SK-N-SH (cell line): Measurements from ENCODE around the gene TXNL4B. TPM values are rescaled to one million over a fixed set of nuclear protein-coding genes. Genes with fewer than 3 reads are reported as not detected.

Source experiments
- CTCF ChIA-PET: fragments of 300-600, 350-600 bp; formaldehyde crosslinking; extraction: SDS; loops from one replicate; lab custom pipeline; 2021; lab: Yijun Ruan, JAX
- POLR2A ChIA-PET: fragments of 350-600 bp; sonication (Branson Sonifier 250); formaldehyde crosslinking; extraction: SDS; loops from one replicate; lab custom pipeline; 2020; ENCODE audit warnings: antibody characterized with exemption, inconsistent platforms; lab: Yijun Ruan, JAX
- DNase-seq: peaks from one replicate; pipeline ENCODE4 v3.0.0; 2012
- H2AFZ ChIP-seq: fragments of 200-600 bp; sonication (generic); 2 replicates; pipeline ENCODE4 v1.8.1; 2016; ENCODE audit warnings: antibody characterized with exemption, mild to moderate bottlenecking, low read depth
- H3F3A ChIP-seq: fragments of 200-600 bp; sonication (generic); replicated peaks from 2 replicates; pipeline ENCODE3; 2016; ENCODE audit warnings: antibody characterized with exemption, mild to moderate bottlenecking; ENCODE audit not compliant: insufficient read depth
- H3K27ac ChIP-seq, 2 experiments: fragments of 200-500 bp in 1 of 2; fragments of 200-600 bp in 1 of 2; sonication (Bioruptor generic) in 1 of 2; sonication (generic), shearing (Covaris generic) in 1 of 2; 2 replicates each; pipeline versions ENCODE4 v1.5.1 to v1.6.1; 2014 to 2016; ENCODE audit warnings: low read depth in 2 of 2, inconsistent platforms in 1 of 2, low read length in 1 of 2, mild to moderate bottlenecking in 1 of 2, mixed read lengths in 1 of 2
- H3K27me3 ChIP-seq: fragments of 200-600 bp; sonication (generic), shearing (Covaris generic); 2 replicates; pipeline ENCODE4 v1.6.1; 2016; ENCODE audit warnings: mixed run types; ENCODE audit not compliant: insufficient read depth
- H3K36me3 ChIP-seq, 2 experiments: fragments of 200-500 bp in 1 of 2; fragments of 200-600 bp in 1 of 2; sonication (Bioruptor generic) in 1 of 2; sonication (generic) in 1 of 2; replicated peaks in 1 of 2; 2 replicates each; pipeline versions ENCODE3 to v1.5.1; 2014 to 2016; ENCODE audit warnings: low read length in 1 of 2, mild to moderate bottlenecking in 1 of 2; ENCODE audit not compliant: insufficient read depth in 2 of 2, control insufficient read depth in 1 of 2
- H3K4me1 ChIP-seq, 2 experiments: fragments of 200-500 bp in 1 of 2; fragments of 200-600 bp in 1 of 2; sonication (Bioruptor generic) in 1 of 2; sonication (generic), shearing (Covaris generic) in 1 of 2; 2 replicates each; pipeline versions ENCODE4 v1.5.1 to v1.6.1; 2014 to 2016; ENCODE audit warnings: low read depth in 1 of 2, low read length in 1 of 2, mixed run types in 1 of 2; ENCODE audit not compliant: insufficient read depth in 2 of 2, control insufficient read depth in 1 of 2
- H3K4me2 ChIP-seq: fragments of 200-600 bp; sonication (generic), shearing (Covaris generic); 2 replicates; pipeline ENCODE4 v1.6.1; 2017; ENCODE audit warnings: mixed run types
- H3K4me3 ChIP-seq, 2 experiments: fragments of 200-500 bp in 1 of 2; fragments of 200-600 bp in 1 of 2; sonication (Bioruptor generic) in 1 of 2; sonication (generic), shearing (Covaris generic) in 1 of 2; 2 replicates each; pipeline versions ENCODE4 v1.5.1 to v1.8.1; 2014 to 2016; ENCODE audit warnings: low read depth in 2 of 2, inconsistent platforms in 1 of 2, low read length in 1 of 2, mild to moderate bottlenecking in 1 of 2, mixed read lengths in 1 of 2, moderate library complexity in 1 of 2
- H3K79me2 ChIP-seq: fragments of 200-600 bp; sonication (generic); 2 replicates; pipeline ENCODE4 v1.8.1; 2017; ENCODE audit warnings: mild to moderate bottlenecking; ENCODE audit not compliant: insufficient read depth
- H3K9ac ChIP-seq: fragments of 200-600 bp; sonication (generic); 2 replicates; pipeline ENCODE4 v1.6.1; 2017; ENCODE audit warnings: mixed run types
- H3K9me2 ChIP-seq: fragments of 200-600 bp; sonication (generic); 2 replicates; pipeline ENCODE4 v1.6.1; 2017; ENCODE audit warnings: mixed run types
- H3K9me3 ChIP-seq: fragments of 200-600 bp; sonication (generic); 2 replicates; pipeline ENCODE4 v1.6.1; 2017; ENCODE audit warnings: mixed run types, mild to moderate bottlenecking, moderate library complexity
- H4K20me1 ChIP-seq: fragments of 200-600 bp; sonication (generic); 2 replicates; pipeline ENCODE4 v1.6.1; 2017; ENCODE audit warnings: mild to moderate bottlenecking, mixed run types; ENCODE audit not compliant: insufficient read depth
- NRF1 ChIP-seq: IDR thresholded peaks from 2 replicates; pipeline ENCODE4 v1.6.1; 2012; ENCODE audit warnings: low read depth, mild to moderate bottlenecking, low read length
- REST ChIP-seq: IDR thresholded peaks from 2 replicates; pipeline ENCODE4 v1.6.1; 2012; ENCODE audit warnings: mild to moderate bottlenecking, low read depth, low read length, moderate library complexity
- RFX5 ChIP-seq: IDR thresholded peaks from 2 replicates; pipeline ENCODE4 v1.6.1; 2012; ENCODE audit warnings: mild to moderate bottlenecking, improper control_type of control experiment, low read length
- WGBS: methylation state at CpG from one replicate; pipeline ENCODE4 v1.1.6; 2017; ENCODE audit warnings: low lambda C conversion rate; 5-methylcytosine and 5-hydroxymethylcytosine counted together
- polyA plus RNA-seq, 3 experiments: library from polyadenylated mRNA; depleted of rRNA; stranded (reverse); fragments of >200 nt; gene quantifications; 2 replicates each; pipeline ENCODE4 v1.2.3, GENCODE V29; 2012

Gene TXNL4B
- polyA plus RNA-seq, 1 of the 3 experiments (the other 2 are of a cell fraction): 8.9 TPM

- no peaks in the 10 kb centered on the region for H3K27me3 ChIP-seq
- H2AFZ ChIP-seq: no peak overlapping the region
- WGBS: 98% methylated on average over 7 of the region's 17 CpGs
- ChIA-PET POLR2A (no interaction called here), CTCF (interaction anchor here (1.0 kb wide), 1 partner anchor 1772 kb away, joined by 3 read pairs; no protein-coding TSS in a partner anchor)
- H3K27ac ChIP-seq: no peak overlapping the region
- no peaks in the 10 kb centered on the region for H3K9me3 ChIP-seq
- H3K36me3 ChIP-seq: peaks cover 28 to 99% of the 10 kb centered on the region in 2 experiments
- H3K79me2 ChIP-seq: no peaks in the 10 kb centered on the region
- no peak for TF ChIP-seq RFX5
- H3F3A ChIP-seq: no peaks in the 10 kb centered on the region
- no peaks in the 10 kb centered on the region for H3K9me2 ChIP-seq
- no peak overlapping the region for H3K4me2 ChIP-seq
- no peak overlapping the region for H3K4me3 ChIP-seq
- no peak overlapping the region for H3K9ac ChIP-seq
- H4K20me1 ChIP-seq: no peaks in the 10 kb centered on the region
- H3K4me1 ChIP-seq: no peaks in the 10 kb centered on the region
- no peak for DNase-seq
Measured at GRCh38 chr16:72107371-72107770, 14.0 kb upstream of the TXNL4B start.

DNA sequence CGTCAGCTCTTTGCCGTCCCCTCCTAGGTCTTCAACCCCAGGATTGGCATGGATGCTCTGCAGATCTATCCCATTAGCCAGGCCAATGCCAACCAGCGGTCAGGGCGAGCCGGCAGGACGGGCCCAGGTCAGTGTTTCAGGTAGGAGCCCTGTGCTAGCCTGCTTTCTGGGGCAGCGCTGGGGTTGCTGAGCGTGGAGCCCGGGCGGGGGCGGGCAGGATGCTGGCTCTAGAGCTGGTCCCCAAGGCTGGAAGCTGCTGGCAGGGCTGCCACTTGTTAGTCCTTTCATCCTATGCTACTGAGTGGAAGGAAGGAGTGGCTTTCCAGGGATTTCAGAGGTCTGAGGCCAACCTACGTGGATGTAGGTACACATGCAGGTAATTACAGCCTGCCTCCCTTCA lies 12.6 kb upstream of the TXNL4B start:
- Histone ChIP-seq H4K20me1 (no peaks in the 10 kb centered on the region), H3K9me2 (no peaks in the 10 kb centered on the region), H3K79me2 (no peaks in the 10 kb centered on the region), H3K4me2 (no peak overlapping the region), H3F3A (no peaks in the 10 kb centered on the region), H3K27ac (no peak overlapping the region), H3K9me3 (no peaks in the 10 kb centered on the region), H3K9ac (no peak overlapping the region), H3K27me3 (no peaks in the 10 kb centered on the region), H2AFZ (no peak overlapping the region), H3K4me3 (no peak overlapping the region), H3K4me1 (no peaks in the 10 kb centered on the region), H3K36me3 (peaks cover 35 to 99% of the 10 kb centered on the region in 2 experiments)
- DNase-seq: no peak
- POLR2A ChIA-PET: no interaction called here
- no peak for TF ChIP-seq NRF1
- TF ChIP-seq, all 33 proteins: peak for 0
- WGBS: over 99% methylated on average over 12 of the region's 12 CpGs
- CTCF ChIA-PET: no interaction called here

DNA sequence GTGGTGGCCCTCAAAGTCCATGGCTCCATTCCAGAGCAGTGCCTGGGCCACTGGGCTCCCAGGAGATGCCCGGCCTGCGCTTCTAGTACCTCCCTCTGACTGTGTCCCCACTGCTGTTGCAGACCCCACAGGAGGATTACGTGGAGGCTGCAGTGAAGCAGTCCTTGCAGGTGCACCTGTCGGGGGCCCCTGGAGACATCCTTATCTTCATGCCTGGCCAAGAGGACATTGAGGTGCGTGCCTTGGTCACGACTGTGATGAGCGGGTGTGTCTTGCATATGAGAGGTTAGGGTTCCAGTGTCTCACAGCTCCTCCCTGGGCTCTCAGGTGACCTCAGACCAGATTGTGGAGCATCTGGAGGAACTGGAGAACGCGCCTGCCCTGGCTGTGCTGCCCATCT lies 11.5 kb upstream of the TXNL4B start:
- Histone ChIP-seq H2AFZ (no peak overlapping the region), H4K20me1 (no peaks in the 10 kb centered on the region), H3K9ac (no peak overlapping the region), H3F3A (no peaks in the 10 kb centered on the region), H3K36me3 (peaks cover 34 to 98% of the 10 kb centered on the region in 2 experiments), H3K4me3 (no peak overlapping the region), H3K79me2 (no peaks in the 10 kb centered on the region), H3K27ac (no peak overlapping the region), H3K9me3 (no peaks in the 10 kb centered on the region), H3K4me1 (no peaks in the 10 kb centered on the region), H3K27me3 (no peaks in the 10 kb centered on the region), H3K9me2 (no peaks in the 10 kb centered on the region), H3K4me2 (no peak overlapping the region)
- WGBS: 95% methylated on average over 7 of the region's 9 CpGs
- POLR2A ChIA-PET: no interaction called here
- no peak for DNase-seq
- CTCF ChIA-PET: no interaction called here
- TF ChIP-seq REST: no peak
- no peak for TF ChIP-seq RFX5
